SW 1271 (cell line): ENCODE measurements around the gene PDCD1.

Experiments
- DNase-seq, 2 experiments: peaks; one replicate each; lab custom pipeline; 2025; lab: John Stamatoyannopoulos, UW

Gene PDCD1

GRCh38 chr2:241895712-241896641 is 37.3 kb upstream of the PDCD1 start:
- no peak for DNase-seq

GRCh38 chr2:241895427-241895711 is 36.7 kb upstream of the PDCD1 start:
- no peak for DNase-seq

GRCh38 chr2:241894681-241895426 is 36.2 kb upstream of the PDCD1 start:
- no peak for DNase-seq

GRCh38 chr2:241894056-241894641 is 35.5 kb upstream of the PDCD1 start:
- DNase-seq, result no peak

- DNase-seq, result no peak
These were observed 34.6 kb upstream of the PDCD1 start for GRCh38 chr2:241893265-241893664.

- no peak for DNase-seq
These were observed 33.8 kb upstream of the PDCD1 start for GRCh38 chr2:241892299-241893137.

- no peak for DNase-seq
These were observed 33.2 kb upstream of the PDCD1 start for GRCh38 chr2:241891988-241892298.

GRCh38 chr2:241891315-241891987 is 32.8 kb upstream of the PDCD1 start:
- DNase-seq, result no peak

- DNase-seq, result no peak
These were observed 32.0 kb upstream of the PDCD1 start for GRCh38 chr2:241890524-241891235.

- DNase-seq, result no peak
These were observed 29.9 kb upstream of the PDCD1 start for GRCh38 chr2:241888641-241889040.

- DNase-seq, result no peak
These were observed 29.3 kb upstream of the PDCD1 start for GRCh38 chr2:241887806-241888522.

- DNase-seq, result no peak
These were observed 28.2 kb upstream of the PDCD1 start for GRCh38 chr2:241886840-241887447.

GRCh38 chr2:241885946-241886643 is 27.4 kb upstream of the PDCD1 start:
- no peak for DNase-seq

GRCh38 chr2:241885291-241885945 is 26.7 kb upstream of the PDCD1 start:
- no peak for DNase-seq

- no peak for DNase-seq
These were observed 26.2 kb upstream of the PDCD1 start for GRCh38 chr2:241884951-241885290.

- DNase-seq, result no peak
These were observed 23.5 kb upstream of the PDCD1 start for GRCh38 chr2:241882091-241882625.

GRCh38 chr2:241880311-241881073 is 21.8 kb upstream of the PDCD1 start:
- no peak for DNase-seq

GRCh38 chr2:241879326-241879725 is 20.6 kb upstream of the PDCD1 start:
- no peak for DNase-seq
